T-cell (primary cell): ENCODE results near the gene OXA1L. TPM values are rescaled to one million over a fixed set of nuclear protein-coding genes. Genes with fewer than 3 reads are reported as not detected.
"Not testable (repeated sequence)": the region's sequence is repeated elsewhere in the genome, so short reads cannot be mapped to it uniquely, and the experiment has no call there.

ENCODE experiments used
- ATAC-seq, 4 experiments: fragments of 200-7000 bp in 3 of 4; fragments of 150-1000 bp in 1 of 4; cut with Tn5 transposase; replicated peaks in 1 of 4; 1 replicate in 3 of 4; 2 replicates in 1 of 4; pipeline ENCODE4 v1.10.0; 2021; ENCODE audit warnings: moderate library complexity in 3 of 4, mild to moderate bottlenecking in 2 of 4, moderate number of reproducible peaks in 1 of 4
- CTCF ChIA-PET, 2 donors: fragments of 300-600 bp; sonication (Branson Sonifier 250); formaldehyde crosslinking; loops; one replicate each; lab custom pipeline; 2022; ENCODE audit warnings: antibody characterized with exemption in 2 of 2; lab: Charles Lee
- POLR2A ChIA-PET, 2 donors: fragments of 300-600 bp; sonication (Branson Sonifier 250); formaldehyde crosslinking; loops; one replicate each; lab custom pipeline; 2022; ENCODE audit warnings: antibody characterized with exemption in 2 of 2; lab: Charles Lee
- DNase-seq, 35 experiments: peaks; one replicate each; pipeline versions ENCODE4 v3.0.0 to v3.0.0-alpha.2; 2013 to 2023
- H3K27ac ChIP-seq: one replicate; pipeline ENCODE4 v1.5.1; 2013; ENCODE audit warnings: low read length
- H3K27me3 ChIP-seq, 2 experiments: replicated peaks in 1 of 2; 1 replicate in 1 of 2; 2 replicates in 1 of 2; pipeline versions ENCODE4 v1.6.1 to v1.7.0; 2013; ENCODE audit warnings: low read length in 1 of 2, mixed read lengths in 1 of 2; ENCODE audit not compliant: control insufficient read depth in 2 of 2, insufficient read depth in 2 of 2; ENCODE audit errors: extremely low read depth in 1 of 2
- H3K36me3 ChIP-seq, 2 donors: 1 replicate in 1 of 2; 2 replicates in 1 of 2; pipeline versions ENCODE4 v1.6.1 to v1.7.0; 2013; ENCODE audit warnings: low read length in 1 of 2; ENCODE audit not compliant: control insufficient read depth in 2 of 2, insufficient read depth in 1 of 2; ENCODE audit errors: extremely low read depth in 1 of 2
- H3K4me1 ChIP-seq, 2 experiments: 1 replicate in 1 of 2; 2 replicates in 1 of 2; pipeline versions ENCODE4 v1.6.1 to v1.7.0; 2013; ENCODE audit warnings: low read length in 2 of 2, mixed read lengths in 1 of 2; ENCODE audit not compliant: insufficient read depth in 2 of 2, control insufficient read depth in 1 of 2; ENCODE audit errors: extremely low read depth in 1 of 2
- H3K4me3 ChIP-seq, 2 donors: 1 replicate in 1 of 2; 2 replicates in 1 of 2; pipeline versions ENCODE4 v1.5.1 to v1.7.0; 2013; ENCODE audit warnings: mild to moderate bottlenecking in 2 of 2, low read length in 1 of 2, moderate library complexity in 1 of 2; ENCODE audit not compliant: control insufficient read depth in 1 of 2; ENCODE audit errors: extremely low read depth in 1 of 2
- H3K9me3 ChIP-seq: 2 replicates; pipeline ENCODE4 v1.7.0; 2013
- H3K27ac Mint-ChIP-seq, 2 donors: one replicate each; pipeline ENCODE4 v1.8.0; 2020 to 2021; ENCODE audit warnings: mild to moderate bottlenecking in 2 of 2, mixed read lengths in 2 of 2
- H3K27me3 Mint-ChIP-seq, 2 donors: one replicate each; pipeline ENCODE4 v1.8.0; 2021 to 2022; ENCODE audit warnings: mixed read lengths in 2 of 2
- H3K36me3 Mint-ChIP-seq: one replicate; pipeline ENCODE4 v1.8.0; 2021; ENCODE audit warnings: mixed read lengths
- H3K4me1 Mint-ChIP-seq, 3 donors: one replicate each; pipeline ENCODE4 v1.8.0; 2020 to 2022; ENCODE audit warnings: mixed read lengths in 3 of 3, mild to moderate bottlenecking in 1 of 3
- H3K4me3 Mint-ChIP-seq, 3 donors: one replicate each; pipeline ENCODE4 v1.8.0; 2020 to 2022; ENCODE audit warnings: mild to moderate bottlenecking in 3 of 3, mixed read lengths in 3 of 3, moderate library complexity in 3 of 3
- H3K9me3 Mint-ChIP-seq, 3 donors: one replicate each; pipeline ENCODE4 v1.8.0; 2020 to 2022; ENCODE audit warnings: mixed read lengths in 3 of 3
- WGBS: methylation state at CpG from one replicate; pipeline ENCODE4 v1.1.5; 2013; ENCODE audit warnings: missing lambda C conversion rate; ENCODE audit not compliant: insufficient coverage; 5-methylcytosine and 5-hydroxymethylcytosine counted together
- total RNA-seq, 35 experiments: library from RNA in 6 of 35; stranded (reverse) in 6 of 35; fragments of 120-200 nt in 1 of 35; gene quantifications; one replicate each; pipeline versions ENCODE4 v1.2.1 to v1.2.4 and lab custom pipeline; 2013 to 2026

The OXA1L gene
- total RNA-seq, 5 donors from 2014 or later (not counting 1 experiment from before 2014, with no cell fraction given): 130 to 152 (median 136) TPM

- DNase-seq (no peak), ATAC-seq (no peak)
- POLR2A ChIA-PET: no interaction called here
- Mint-ChIP-seq H3K36me3 (no peaks in the 10 kb centered on the region), H3K4me1 (no peaks in the 10 kb centered on the region), H3K27me3 (peaks cover 0 to 2% of the 10 kb centered on the region in 2 donors), H3K9me3 (peaks cover 0 to 3% (median 0%) of the 10 kb centered on the region in 3 donors), H3K27ac (no peak overlapping the region), H3K4me3 (no peak overlapping the region)
- Histone ChIP-seq H3K4me1 (no peaks in the 10 kb centered on the region), H3K9me3 (no peaks in the 10 kb centered on the region), H3K27ac (no peak overlapping the region), H3K36me3 (no peaks in the 10 kb centered on the region), H3K4me3 (no peak overlapping the region), H3K27me3 (peaks cover 0 to 6% of the 10 kb centered on the region in 2 experiments)
- CTCF ChIA-PET: interaction anchor here in 1 of 2 donors (0.6 kb wide), 1 partner anchor 11 kb away, joined by 4 read pairs; no protein-coding TSS in a partner anchor
- no CpG with 5 or more reads among the region's 1 CpG for WGBS
Observed at GRCh38 chr14:22726012-22726411, 40.5 kb upstream of the OXA1L start.

DNA sequence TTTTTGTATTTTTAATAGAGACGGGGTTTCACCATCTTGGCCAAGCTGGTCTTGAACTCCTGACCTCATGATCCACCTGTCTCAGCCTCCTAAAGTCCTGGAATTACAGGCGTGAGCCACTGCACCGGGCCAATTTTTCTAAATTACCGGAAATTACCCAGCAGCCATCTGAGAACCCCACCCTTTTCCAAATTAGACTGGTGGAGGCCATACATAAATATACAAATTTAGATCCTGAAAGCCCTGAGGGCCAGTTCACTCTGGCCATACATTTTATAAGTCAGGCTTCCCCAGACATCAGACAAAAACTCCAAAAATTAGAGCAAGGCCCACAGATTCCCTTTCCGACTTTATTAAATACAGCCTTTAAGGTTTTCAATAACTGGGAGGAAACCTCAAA, 34.4 kb upstream of the OXA1L start:
- H3K36me3 Mint-ChIP-seq, H3K27ac ChIP-seq, DNase-seq, POLR2A ChIA-PET, H3K4me3 Mint-ChIP-seq, H3K9me3 ChIP-seq, H3K27ac Mint-ChIP-seq, H3K4me1 ChIP-seq, H3K9me3 Mint-ChIP-seq, H3K4me3 ChIP-seq, H3K4me1 Mint-ChIP-seq, H3K27me3 ChIP-seq, ATAC-seq, H3K36me3 ChIP-seq, H3K27me3 Mint-ChIP-seq: not testable (repeated sequence)
- CTCF ChIA-PET: interaction anchor here in 1 of 2 donors (0.6 to 1.0 kb wide), 2 partner anchors 141 to 197 kb away, joined by 3 read pairs; partner anchors contain the start of gene PRMT5
- WGBS: 89% methylated on average over 4 of the region's 5 CpGs

- Histone ChIP-seq H3K36me3 (no peaks in the 10 kb centered on the region), H3K4me1 (no peaks in the 10 kb centered on the region), H3K27ac (no peak overlapping the region), H3K27me3 (no peaks in the 10 kb centered on the region), H3K9me3 (no peaks in the 10 kb centered on the region), H3K4me3 (no peak overlapping the region)
- ChIA-PET CTCF (interaction anchor here in 1 of 2 donors (0.6 kb wide), 1 partner anchor 145 kb away, joined by 3 read pairs; the partner anchor contains the start of gene DAD1), POLR2A (interaction anchor here in 1 of 2 donors (0.5 kb wide), 2 partner anchors 14 to 31 kb away, joined by 3 to 4 read pairs; no protein-coding TSS in a partner anchor)
- 65% methylated on average over 2 of the region's 2 CpGs for WGBS
- peaks cover 6% of the 10 kb centered on the region for H3K36me3 Mint-ChIP-seq
- ATAC-seq: no peak
- peaks cover 3% of the 10 kb centered on the region in 2 donors for H3K27me3 Mint-ChIP-seq
- peaks cover 0 to 2% (median 0%) of the 10 kb centered on the region in 3 donors for H3K4me1 Mint-ChIP-seq
- no peak overlapping the region for H3K4me3 Mint-ChIP-seq
- no peaks in the 10 kb centered on the region for H3K9me3 Mint-ChIP-seq
- DNase-seq: no peak
- H3K27ac Mint-ChIP-seq: no peak overlapping the region
Observed at GRCh38 chr14:22733829-22734228, 32.7 kb upstream of the OXA1L start.

GRCh38 chr14:22735096-22735495, 31.4 kb upstream of the OXA1L start:
- ATAC-seq: no peak
- Histone ChIP-seq H3K27ac (no peak overlapping the region), H3K9me3 (no peaks in the 10 kb centered on the region), H3K4me3 (no peak overlapping the region), H3K4me1 (no peaks in the 10 kb centered on the region), H3K27me3 (no peaks in the 10 kb centered on the region), H3K36me3 (no peaks in the 10 kb centered on the region)
- H3K27me3 Mint-ChIP-seq: peaks cover 3% of the 10 kb centered on the region in 2 donors
- ChIA-PET POLR2A (no interaction called here), CTCF (no interaction called here)
- H3K4me1 Mint-ChIP-seq: peaks cover 0 to 2% (median 0%) of the 10 kb centered on the region in 3 donors
- H3K36me3 Mint-ChIP-seq: peaks cover 6% of the 10 kb centered on the region
- no peak for DNase-seq
- H3K4me3 Mint-ChIP-seq: no peak overlapping the region
- WGBS: no CpG with 5 or more reads among the region's 2 CpGs
- no peaks in the 10 kb centered on the region for H3K9me3 Mint-ChIP-seq
- no peak overlapping the region for H3K27ac Mint-ChIP-seq

DNA sequence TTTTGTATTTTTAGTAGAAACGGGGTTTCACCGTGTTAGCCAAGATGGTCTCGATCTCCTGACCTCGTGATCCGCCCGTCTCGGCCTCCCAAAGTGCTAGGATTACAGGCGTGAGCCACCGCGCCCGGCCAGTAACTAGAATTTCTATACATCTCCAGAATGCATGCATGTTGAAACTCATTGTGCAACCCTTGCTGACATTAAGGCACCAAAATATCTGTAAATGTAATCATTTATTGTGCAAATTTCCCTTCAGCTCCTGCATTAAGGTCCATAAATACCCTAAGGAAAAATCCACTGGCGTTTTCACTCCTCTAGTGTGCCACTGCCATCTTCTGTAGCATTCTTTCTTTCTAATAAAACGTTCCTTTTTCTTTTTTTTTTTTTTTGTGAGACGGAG, 30.1 kb upstream of the OXA1L start:
- CTCF ChIA-PET: interaction anchor here in 1 of 2 donors (0.7 kb wide), 1 partner anchor 10 kb away, joined by 4 read pairs; no protein-coding TSS in a partner anchor
- POLR2A ChIA-PET, H3K36me3 Mint-ChIP-seq, H3K27me3 ChIP-seq, H3K9me3 ChIP-seq, H3K27me3 Mint-ChIP-seq, H3K27ac Mint-ChIP-seq, ATAC-seq, H3K9me3 Mint-ChIP-seq, H3K4me3 ChIP-seq, H3K4me1 Mint-ChIP-seq, DNase-seq, H3K36me3 ChIP-seq, H3K27ac ChIP-seq, H3K4me1 ChIP-seq, H3K4me3 Mint-ChIP-seq: not testable (repeated sequence)
- WGBS: 75% methylated on average over 2 of the region's 14 CpGs

DNA sequence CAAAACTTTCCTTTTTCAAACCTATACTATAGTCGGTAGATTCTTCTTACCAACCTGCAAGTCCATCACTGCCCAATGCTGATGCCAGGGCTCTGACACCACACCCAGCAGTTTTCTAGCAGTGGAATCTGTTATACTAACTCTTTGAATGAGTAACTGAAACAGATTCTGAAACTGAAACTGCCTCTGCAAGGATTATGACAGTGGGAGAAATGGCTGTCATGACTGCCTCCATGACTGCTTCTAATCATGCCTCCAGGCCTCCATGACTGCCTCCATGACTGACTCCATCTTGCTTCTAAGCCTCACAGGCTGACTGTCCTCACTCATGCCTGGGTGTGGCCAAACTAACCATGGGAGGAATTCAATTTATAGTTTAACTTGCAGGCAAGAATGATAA, 29.4 kb upstream of the OXA1L start:
- CTCF ChIA-PET: interaction anchor here in 1 of 2 donors (0.7 kb wide), 1 partner anchor 11 kb away, joined by 4 read pairs; no protein-coding TSS in a partner anchor
- no peaks in the 10 kb centered on the region for H3K9me3 ChIP-seq
- no peak overlapping the region for H3K4me3 Mint-ChIP-seq
- no peaks in the 10 kb centered on the region for H3K36me3 ChIP-seq
- H3K27me3 Mint-ChIP-seq: peaks cover 0 to 6% of the 10 kb centered on the region in 2 donors
- H3K36me3 Mint-ChIP-seq: peaks cover 6% of the 10 kb centered on the region
- no peak overlapping the region for H3K4me3 ChIP-seq
- no peak overlapping the region for H3K27ac Mint-ChIP-seq
- no peak overlapping the region for H3K27ac ChIP-seq
- no peaks in the 10 kb centered on the region for H3K4me1 ChIP-seq
- no CpG with 5 or more reads among the region's 1 CpG for WGBS
- DNase-seq: no peak
- H3K27me3 ChIP-seq: peaks cover 0 to 5% of the 10 kb centered on the region in 2 experiments
- ATAC-seq: no peak
- H3K9me3 Mint-ChIP-seq: no peaks in the 10 kb centered on the region
- H3K4me1 Mint-ChIP-seq: peaks cover 0 to 2% (median 0%) of the 10 kb centered on the region in 3 donors
- POLR2A ChIA-PET: no interaction called here
